Globus pallidus (tissue), 1 donor: ENCODE results near the gene FMNL2.
"Not testable (repeated sequence)": the region's sequence is repeated elsewhere in the genome, so short reads cannot be mapped to it uniquely, and the experiment has no call there.

ENCODE experiments used
- DNase-seq: peaks from one replicate; pipeline ENCODE4 v3.0.0-alpha.2; 2015; ENCODE audit warnings: low spot score

FMNL2 gene

DNA sequence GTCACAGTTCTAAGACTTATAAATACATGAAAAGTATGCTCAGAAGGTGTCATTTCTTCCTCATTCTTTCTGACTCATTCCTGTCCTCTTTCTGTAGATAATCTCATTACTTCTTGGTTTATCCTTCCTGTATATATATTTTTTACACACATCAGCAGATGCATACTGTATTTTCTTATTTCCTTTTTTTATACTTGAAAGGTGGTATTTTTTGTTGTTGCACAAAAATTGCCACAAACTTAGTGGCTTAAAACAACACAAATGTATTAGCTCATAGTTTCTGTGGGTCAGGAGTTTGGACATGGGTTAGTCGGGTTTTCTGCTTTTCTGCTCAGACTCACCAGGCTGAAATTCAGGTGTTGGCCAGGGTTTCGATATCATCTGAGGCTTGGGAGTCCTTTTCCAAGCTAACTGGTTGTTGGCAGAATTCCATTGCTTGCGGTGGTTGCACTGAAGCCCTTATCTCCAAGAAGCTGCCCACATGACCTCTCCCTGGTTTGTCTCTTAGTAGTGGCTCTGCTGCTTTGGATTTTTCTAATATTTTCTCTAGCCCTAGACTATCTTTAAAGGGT lies 162.6 kb downstream of the FMNL2 start:
- no peak for DNase-seq

- DNase-seq, result no peak
Measured at GRCh38 chr2:152499331-152499816, 164.4 kb downstream of the FMNL2 start.

DNA sequence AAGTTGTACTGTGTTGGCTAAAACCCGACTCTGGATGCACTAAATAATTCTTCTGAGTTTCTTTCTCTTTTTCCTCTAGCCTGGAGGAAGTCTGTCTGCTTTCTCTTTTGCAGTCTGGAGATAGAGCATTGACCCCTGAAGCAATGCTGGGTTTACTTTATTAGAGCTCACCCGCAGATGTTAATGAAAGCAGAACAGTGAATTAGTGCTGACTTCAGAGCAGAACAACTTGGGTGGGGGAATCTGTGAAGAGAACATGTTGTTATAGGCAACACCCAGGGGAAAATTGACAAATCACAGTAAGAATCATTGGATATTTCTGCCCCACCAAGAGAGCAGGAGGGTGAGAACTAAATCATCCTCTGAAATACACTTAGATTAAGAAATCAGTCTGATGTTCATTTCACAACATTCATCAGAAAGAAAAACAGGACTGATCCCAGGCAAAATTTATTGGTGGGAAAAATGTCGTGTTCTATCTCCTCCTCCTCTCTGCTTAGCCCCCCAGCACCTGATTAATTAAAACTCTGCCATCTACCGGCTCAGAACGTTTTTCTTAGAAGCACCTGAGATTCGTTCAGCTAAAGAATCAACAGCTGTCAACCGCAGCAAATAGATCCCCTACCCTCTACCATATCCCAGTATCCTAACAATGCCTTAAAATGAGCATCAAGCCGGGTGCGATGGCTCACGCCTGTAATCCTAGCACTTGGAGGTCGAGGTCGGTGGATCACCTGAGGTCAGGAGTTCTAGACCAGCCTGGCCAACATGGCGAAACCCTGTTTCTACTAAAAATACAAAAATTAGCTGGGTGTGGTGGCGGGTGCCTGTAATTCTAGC lies 165.1 kb downstream of the FMNL2 start:
- DNase-seq, result no peak

DNA sequence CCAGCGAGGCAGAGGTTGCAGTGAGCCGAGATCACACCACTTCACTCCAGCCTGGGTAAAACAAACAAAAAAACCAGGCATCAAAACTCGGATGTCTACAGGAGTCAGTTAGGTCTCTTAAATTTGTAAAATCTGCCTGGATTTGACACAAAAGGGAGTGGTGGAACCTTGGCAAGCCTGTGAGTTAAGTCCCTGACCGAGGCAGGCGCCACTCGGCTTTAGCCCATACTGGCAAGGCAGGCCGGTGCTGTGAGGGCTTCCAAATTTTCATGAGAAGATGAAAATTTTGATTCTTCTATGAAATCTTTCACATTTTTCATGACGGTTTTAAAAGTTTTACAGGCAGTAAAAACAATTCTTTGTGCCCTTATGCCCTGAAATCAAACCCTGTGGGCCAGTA lies 165.8 kb downstream of the FMNL2 start:
- DNase-seq, result no peak

- DNase-seq, result no peak
Measured at GRCh38 chr2:152501666-152502065, 166.7 kb downstream of the FMNL2 start.

DNA sequence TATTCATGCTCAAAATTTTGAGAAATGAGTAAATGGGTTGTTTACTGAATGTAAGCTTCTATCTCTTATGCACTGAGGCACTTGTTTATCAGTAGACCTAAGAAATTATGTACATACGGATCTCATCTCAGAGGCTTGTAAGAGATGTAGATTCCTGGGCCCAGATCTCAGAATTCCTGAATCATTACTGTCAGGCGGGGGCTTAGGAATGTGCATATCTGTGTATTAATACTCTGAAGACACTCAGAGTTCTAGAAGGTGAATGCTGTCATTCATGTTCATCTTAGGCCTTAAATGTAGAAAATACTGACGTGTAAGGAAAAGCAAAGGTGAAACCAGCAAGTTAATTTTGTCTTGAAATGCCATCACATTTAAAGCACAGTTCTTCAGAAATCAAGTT lies 169.6 kb downstream of the FMNL2 start:
- DNase-seq, result no peak

GRCh38 chr2:152505495-152505906 lies 170.5 kb downstream of the FMNL2 start:
- peak; percentile 90 for DNase-seq

- DNase-seq, result no peak
Measured at GRCh38 chr2:152506843-152507242, 171.9 kb downstream of the FMNL2 start.

GRCh38 chr2:152507907-152508306 lies 172.9 kb downstream of the FMNL2 start:
- DNase-seq, result no peak

DNA sequence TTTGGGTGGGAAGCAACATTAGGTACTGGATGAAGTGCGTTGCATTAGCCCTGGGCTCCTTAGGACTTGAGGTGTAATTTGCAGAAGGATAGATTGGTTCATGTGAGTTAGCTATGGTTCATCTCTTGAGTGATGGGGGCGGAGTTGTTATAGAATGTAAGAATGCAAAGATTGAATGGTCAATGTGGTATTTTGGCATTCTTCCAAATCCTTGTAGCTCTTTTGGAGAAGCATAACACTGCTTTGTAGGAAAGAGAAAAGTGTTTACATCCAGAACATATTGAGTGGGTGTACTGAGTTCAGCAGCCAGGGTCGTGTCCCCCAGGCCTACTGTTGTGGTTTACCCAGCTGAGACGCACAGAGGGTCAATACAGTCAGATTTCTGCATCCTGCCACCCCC lies 173.5 kb downstream of the FMNL2 start:
- no peak for DNase-seq

- no peak for DNase-seq
Measured at GRCh38 chr2:152509772-152510491, 175.0 kb downstream of the FMNL2 start.

GRCh38 chr2:152510621-152511020 lies 175.6 kb downstream of the FMNL2 start:
- no peak for DNase-seq

GRCh38 chr2:152511981-152512380 lies 177.0 kb downstream of the FMNL2 start:
- no peak for DNase-seq

DNA sequence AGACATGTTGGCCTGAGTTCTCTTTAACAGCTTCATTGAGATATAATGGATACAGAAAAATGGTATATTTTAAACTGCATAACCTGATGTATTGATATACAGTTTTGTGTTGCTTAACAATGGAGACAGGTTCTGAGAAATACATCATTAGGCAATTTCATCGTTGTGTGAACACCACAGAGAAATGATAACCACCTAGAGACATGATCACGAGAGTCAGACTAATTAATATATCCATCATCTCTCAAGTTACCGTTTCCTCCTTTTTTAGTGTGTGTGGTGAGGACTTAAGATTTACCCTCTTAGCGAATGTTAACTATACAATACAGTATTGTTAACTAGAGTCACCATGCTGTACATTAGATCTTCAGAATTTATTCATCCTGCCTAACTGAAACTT lies 178.1 kb downstream of the FMNL2 start:
- no peak for DNase-seq

DNA sequence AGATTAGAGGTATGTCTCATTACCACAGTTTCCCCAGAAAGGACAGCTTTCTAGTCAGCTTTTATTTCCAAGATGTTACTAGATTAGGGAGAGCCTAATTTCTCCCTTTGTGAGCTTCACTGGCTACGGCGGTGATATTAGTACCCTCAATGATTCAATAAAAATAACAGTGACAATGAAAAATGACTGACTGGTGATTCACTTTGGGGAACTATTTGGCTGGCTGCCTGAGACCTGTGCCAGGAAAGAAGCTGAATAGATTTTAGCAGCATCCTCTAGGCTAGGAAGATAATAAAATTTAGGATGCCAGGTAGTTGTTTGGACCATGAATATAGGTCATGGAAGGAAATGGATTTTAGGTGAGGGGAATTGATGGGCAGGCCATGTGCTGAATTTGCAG lies 178.7 kb downstream of the FMNL2 start:
- DNase-seq, result no peak

GRCh38 chr2:152518034-152518433 lies 183.1 kb downstream of the FMNL2 start:
- DNase-seq, result no peak

DNA sequence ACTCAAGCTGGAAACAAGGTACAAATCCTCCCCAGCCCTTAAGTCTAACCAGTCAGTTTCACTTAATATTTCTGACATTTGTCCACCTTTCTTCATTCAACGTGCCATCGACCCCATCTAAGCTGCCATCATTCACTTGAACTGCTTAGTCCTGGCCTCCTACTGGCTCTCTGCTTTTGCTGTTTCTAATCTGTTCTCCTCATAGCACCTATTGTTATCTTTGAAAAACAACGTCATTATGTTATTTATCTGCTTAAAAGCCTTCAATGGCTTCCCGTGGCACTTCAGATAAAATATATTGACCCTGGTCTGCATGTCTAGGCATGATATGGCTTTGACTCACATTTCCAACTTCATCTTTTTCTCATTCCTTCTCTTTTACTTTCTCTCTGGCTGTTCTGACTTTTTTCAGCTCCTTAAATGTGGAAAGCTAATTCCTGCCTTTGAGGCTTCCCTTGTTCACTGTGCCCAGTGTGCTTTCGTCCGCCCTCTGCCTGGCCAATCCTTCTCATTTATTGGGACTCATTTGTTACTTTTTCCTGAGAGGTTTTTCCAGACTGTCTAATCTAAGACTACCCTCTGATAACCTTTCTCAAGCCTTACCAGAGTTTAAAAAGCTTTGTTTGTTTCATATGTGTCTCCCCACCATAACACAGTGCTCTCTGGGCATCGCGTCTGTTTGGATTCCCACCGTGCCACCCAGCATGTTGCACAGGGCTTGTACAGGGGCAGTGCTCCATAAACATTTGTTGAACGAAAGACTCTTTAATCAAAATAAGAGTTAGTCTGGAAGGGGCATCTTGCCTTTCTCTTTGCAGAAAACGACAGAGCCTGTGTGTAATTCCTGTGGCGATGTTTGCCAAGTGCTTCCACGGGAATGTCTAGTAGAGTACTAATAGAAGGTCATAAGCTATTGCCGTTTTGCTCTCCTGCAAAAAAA lies 183.9 kb downstream of the FMNL2 start:
- no peak for DNase-seq

DNA sequence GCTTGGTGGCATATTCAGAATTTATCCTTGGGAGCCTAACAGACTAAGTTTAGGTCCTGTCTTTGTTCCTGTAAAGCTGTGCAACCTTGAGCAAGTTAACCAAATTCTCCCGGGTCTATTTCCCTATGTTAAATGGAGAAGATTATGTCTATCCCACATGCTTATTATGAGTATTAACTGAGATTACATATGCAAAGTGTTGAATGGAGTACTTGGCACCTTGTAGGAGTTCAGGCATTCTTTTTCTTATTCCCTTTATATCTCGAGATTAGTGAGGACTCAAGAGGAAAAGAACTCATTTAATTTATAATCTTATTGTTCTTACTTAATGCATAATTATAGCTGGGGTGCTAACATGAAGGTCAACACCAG lies 184.6 kb downstream of the FMNL2 start:
- no peak for DNase-seq

GRCh38 chr2:152520759-152521158 lies 185.8 kb downstream of the FMNL2 start:
- no peak for DNase-seq

DNA sequence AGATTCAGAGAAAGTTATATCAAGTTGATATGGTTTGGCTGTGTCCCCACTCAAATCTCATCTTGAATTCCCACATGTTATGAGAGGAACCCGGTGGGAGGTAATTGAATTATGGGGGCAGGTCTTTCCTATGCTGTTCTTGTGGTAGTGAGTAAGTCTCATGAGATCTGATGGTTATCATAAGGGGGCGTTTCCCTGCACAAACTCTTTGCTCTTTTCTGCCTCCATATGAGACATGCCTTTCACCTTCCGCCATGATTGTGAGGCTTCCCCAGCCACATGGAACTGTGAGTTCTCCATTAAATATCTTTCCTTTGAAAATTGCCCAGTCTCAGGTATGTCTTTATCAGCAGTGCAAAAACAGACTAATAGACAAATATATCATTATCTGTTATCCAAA lies 187.5 kb downstream of the FMNL2 start:
- DNase-seq, result not testable (repeated sequence)

GRCh38 chr2:152523091-152523490 lies 188.1 kb downstream of the FMNL2 start:
- DNase-seq, result no peak

- peak; percentile 78 for DNase-seq
Measured at GRCh38 chr2:152525277-152525838, 190.4 kb downstream of the FMNL2 start.
